ENCODE data around the gene PSMD11.

Gene PSMD11

DNA sequence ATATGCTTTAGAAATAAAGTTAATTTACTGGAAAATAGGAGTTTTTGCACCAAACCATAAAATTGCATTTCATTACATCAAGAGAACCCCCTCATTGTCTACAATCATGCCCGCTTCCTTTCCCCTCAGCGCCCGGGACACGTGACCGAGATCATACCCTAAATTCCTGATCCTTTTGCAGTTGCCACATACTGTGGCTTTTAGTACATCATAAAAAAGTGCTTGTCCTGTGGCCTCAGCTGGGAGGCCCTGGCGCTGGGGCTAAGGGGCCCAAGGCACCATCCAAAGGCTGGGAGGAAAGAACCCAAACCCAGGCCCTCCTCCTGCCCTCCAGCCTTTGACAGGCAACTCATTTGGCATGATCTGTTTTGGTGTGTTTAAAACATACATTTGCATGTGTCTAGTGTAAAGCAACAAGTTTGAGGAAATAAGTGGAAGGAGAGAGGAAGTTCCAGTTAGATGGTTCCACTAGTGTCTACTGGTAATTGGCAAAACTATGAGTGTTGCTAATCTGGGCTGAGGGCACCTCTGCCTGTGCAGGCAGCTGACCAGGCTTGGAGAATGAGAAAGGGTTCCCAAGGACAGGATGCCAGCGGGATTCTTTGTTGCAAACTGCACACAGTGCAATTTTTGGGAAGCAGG lies 48.5 kb downstream of the PSMD11 start:
- H3K4me1 ChIP-seq = no peaks in the 10 kb centered on the region
- no peak overlapping the region for H3K9ac ChIP-seq
- TF ChIP-seq CTCF (IDR thresholded peaks at IDR 0.05) = no peak
- H3K27me3 ChIP-seq (ENCODE audit: control insufficient read depth, insufficient read depth, low read length) = no peaks in the 10 kb centered on the region
- H3K79me2 ChIP-seq = no peaks in the 10 kb centered on the region
- H2AFZ ChIP-seq = no peak overlapping the region
- no peak overlapping the region for H3K27ac ChIP-seq
- H3K4me2 ChIP-seq (ENCODE audit: low read length) = no peak overlapping the region
- no peaks in the 10 kb centered on the region for H3K9me3 ChIP-seq (ENCODE audit: control insufficient read depth, low read length)
- no peaks in the 10 kb centered on the region for H3K36me3 ChIP-seq (ENCODE audit: control insufficient read depth, insufficient read depth, low read length)
- no peak overlapping the region for H3K4me3 ChIP-seq (ENCODE audit: low read depth, low read length)

- H3K9ac ChIP-seq = no peak overlapping the region
- no peak overlapping the region for H3K4me2 ChIP-seq (ENCODE audit: low read length)
- TF ChIP-seq CTCF (IDR thresholded peaks at IDR 0.05) = no peak
- H3K79me2 ChIP-seq = no peaks in the 10 kb centered on the region
- H3K27ac ChIP-seq = no peak overlapping the region
- H3K4me3 ChIP-seq (ENCODE audit: low read depth, low read length) = no peak overlapping the region
- no peaks in the 10 kb centered on the region for H3K4me1 ChIP-seq
- H3K27me3 ChIP-seq (ENCODE audit: control insufficient read depth, insufficient read depth, low read length) = no peaks in the 10 kb centered on the region
- no peak overlapping the region for H2AFZ ChIP-seq
- no peaks in the 10 kb centered on the region for H3K36me3 ChIP-seq (ENCODE audit: control insufficient read depth, insufficient read depth, low read length)
- no peaks in the 10 kb centered on the region for H3K9me3 ChIP-seq (ENCODE audit: control insufficient read depth, low read length)
Measured at GRCh38 chr17:32493571-32493970, 49.3 kb downstream of the PSMD11 start.

- no peaks in the 10 kb centered on the region for H3K27me3 ChIP-seq (ENCODE audit: control insufficient read depth, insufficient read depth, low read length)
- H3K4me3 ChIP-seq (ENCODE audit: low read depth, low read length) = no peak overlapping the region
- no peak overlapping the region for H2AFZ ChIP-seq
- H3K79me2 ChIP-seq = no peaks in the 10 kb centered on the region
- H3K9me3 ChIP-seq (ENCODE audit: control insufficient read depth, low read length) = no peaks in the 10 kb centered on the region
- H3K27ac ChIP-seq = no peak overlapping the region
- TF ChIP-seq CTCF (IDR thresholded peaks at IDR 0.05) = no peak
- no peak overlapping the region for H3K4me2 ChIP-seq (ENCODE audit: low read length)
- no peak overlapping the region for H3K9ac ChIP-seq
- H3K36me3 ChIP-seq (ENCODE audit: control insufficient read depth, insufficient read depth, low read length) = no peaks in the 10 kb centered on the region
- no peaks in the 10 kb centered on the region for H3K4me1 ChIP-seq
Measured at GRCh38 chr17:32493976-32494513, 49.7 kb downstream of the PSMD11 start.

DNA sequence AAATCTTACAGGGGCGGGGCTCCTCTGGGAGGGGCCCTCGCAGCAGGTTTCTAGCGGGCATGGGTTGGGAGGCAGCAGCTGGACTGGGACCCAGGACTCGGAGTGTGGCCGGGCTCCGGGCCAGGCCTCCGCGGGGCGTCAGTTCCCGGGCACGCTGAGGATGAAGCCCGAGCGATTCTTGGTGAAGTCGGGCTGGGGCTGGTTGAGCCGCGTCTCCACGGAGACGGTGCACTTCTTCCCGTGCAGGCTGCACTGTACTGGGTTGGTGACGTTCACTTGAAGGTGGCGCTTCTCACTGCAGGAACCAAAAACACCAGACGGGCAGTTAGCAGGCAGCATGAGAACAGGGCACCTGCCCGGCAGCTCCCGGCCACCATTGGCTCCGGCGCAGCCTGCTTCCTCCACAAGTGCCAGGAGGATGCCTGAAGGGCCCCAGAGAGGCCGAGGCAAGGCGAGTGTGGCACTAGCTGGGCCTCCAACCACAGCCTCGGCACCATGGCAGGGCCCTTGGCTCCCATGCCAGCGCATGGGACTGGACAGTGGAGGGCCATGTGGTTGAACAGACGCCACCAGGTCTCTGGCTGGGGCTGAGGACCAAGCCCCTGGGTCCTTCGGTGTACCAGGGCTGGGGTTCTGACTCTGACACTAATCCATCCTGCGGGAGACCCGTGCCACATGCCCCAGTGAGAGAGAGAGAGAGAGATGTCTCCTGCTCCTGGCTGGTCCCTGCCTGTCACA lies 50.5 kb downstream of the PSMD11 start:
- Histone ChIP-seq H3K27ac (no peak overlapping the region), H3K9ac (no peak overlapping the region), H3K4me2 (ENCODE audit: low read length) (no peak overlapping the region), H3K27me3 (ENCODE audit: control insufficient read depth, insufficient read depth, low read length) (no peaks in the 10 kb centered on the region), H3K4me3 (ENCODE audit: low read depth, low read length) (no peak overlapping the region), H3K79me2 (no peaks in the 10 kb centered on the region), H3K4me1 (no peaks in the 10 kb centered on the region), H3K9me3 (ENCODE audit: control insufficient read depth, low read length) (no peaks in the 10 kb centered on the region), H3K36me3 (ENCODE audit: control insufficient read depth, insufficient read depth, low read length) (no peaks in the 10 kb centered on the region), H2AFZ (no peak overlapping the region)
- TF ChIP-seq CTCF (IDR thresholded peaks at IDR 0.05) = no peak

All from parathyroid adenoma (tissue), 2 donors.